HFFc6 (cell line): Measurements from ENCODE around the gene ZNF782. TPM values are rescaled to one million over a fixed set of nuclear protein-coding genes. Genes with fewer than 3 reads are reported as not detected.
A peak's percentile ranks its signal among the peaks of the same experiment; 100 is the strongest.

Experiments
- DNase-seq: peaks from one replicate; pipeline ENCODE4 v3.0.0-alpha.2; 2018
- H3K27ac Mint-ChIP-seq: 2 replicates; pipeline ENCODE4 v1.8.0; 2020; ENCODE audit warnings: mild to moderate bottlenecking, mixed read lengths
- H3K27me3 Mint-ChIP-seq: 2 replicates; pipeline ENCODE4 v1.8.0; 2021; ENCODE audit warnings: mild to moderate bottlenecking, moderate library complexity, mixed read lengths; ENCODE audit not compliant: insufficient read depth
- H3K36me3 Mint-ChIP-seq: 2 replicates; pipeline ENCODE4 v1.8.0; 2021; ENCODE audit warnings: low read depth, mixed read lengths
- H3K4me1 Mint-ChIP-seq: 2 replicates; pipeline ENCODE4 v1.8.0; 2020; ENCODE audit warnings: low read depth, mixed read lengths
- H3K4me3 Mint-ChIP-seq: 2 replicates; pipeline ENCODE4 v1.8.0; 2020; ENCODE audit warnings: mild to moderate bottlenecking, moderate library complexity, mixed read lengths
- H3K9me3 Mint-ChIP-seq: 2 replicates; pipeline ENCODE4 v1.8.0; 2020; ENCODE audit warnings: mild to moderate bottlenecking, mixed read lengths
- CTCF ChIP-seq: fragments of 200-600 bp; sonication (generic); IDR thresholded peaks from 2 replicates; pipeline ENCODE4 v1.5.0; 2021; ENCODE audit warnings: antibody characterized with exemption, mild to moderate bottlenecking
- total RNA-seq, 6 experiments: library from RNA; stranded (reverse); fragmentation: NEBNext Ultra II Directional; extraction: Animal tissue kit (Norgen Biotek cat#: 25700); gene quantifications; 2 replicates in 1 of 6; 3 replicates in 5 of 6; pipeline ENCODE4 v1.2.3, GENCODE V29; 2021

ZNF782 gene
- total RNA-seq, 6 experiments from 2014 or later: 1.3 to 2.5 (median 2.0) TPM

- Mint-ChIP-seq H3K4me3 (no peak overlapping the region), H3K27ac (no peak overlapping the region)
Measured at GRCh38 chr9:96883922-96884321, 29.6 kb upstream of the ZNF782 start.

GRCh38 chr9:96877269-96877668 is 23.0 kb upstream of the ZNF782 start:
- Mint-ChIP-seq H3K4me1 (peaks cover 17% of the 10 kb centered on the region), H3K4me3 (no peak overlapping the region), H3K27me3 (peaks cover 26% of the 10 kb centered on the region), H3K9me3 (no peaks in the 10 kb centered on the region; the same call in 1 of the 2 replicates), H3K27ac (no peak overlapping the region), H3K36me3 (no peaks in the 10 kb centered on the region)
- TF ChIP-seq CTCF: no peak
- no peak for DNase-seq

More at GRCh38 chr9:96883922-96884321, 29.6 kb upstream of the ZNF782 start:
- Mint-ChIP-seq H3K36me3 (peaks cover 7% of the 10 kb centered on the region; the same call in 1 of the 2 replicates), H3K9me3 (no peaks in the 10 kb centered on the region), H3K27me3 (peaks cover 6% of the 10 kb centered on the region; the same call in 1 of the 2 replicates), H3K4me1 (peaks cover 24% of the 10 kb centered on the region)
- no peak for TF ChIP-seq CTCF
- DNase-seq: no peak

- Mint-ChIP-seq H3K27ac (no peak overlapping the region), H3K27me3 (peaks cover 26% of the 10 kb centered on the region), H3K36me3 (no peaks in the 10 kb centered on the region), H3K9me3 (no peaks in the 10 kb centered on the region; the same call in 1 of the 2 replicates), H3K4me1 (peaks cover 17% of the 10 kb centered on the region), H3K4me3 (peak overlapping the region; percentile 84; the same call in 1 of the 2 replicates)
- no peak for DNase-seq
- peak; percentile 37 for TF ChIP-seq CTCF
Measured at GRCh38 chr9:96875461-96876142, 21.3 kb upstream of the ZNF782 start.

- peak overlapping the region; percentile 84; the same call in 1 of the 2 replicates for H3K4me3 Mint-ChIP-seq
- DNase-seq: no peak
Measured at GRCh38 chr9:96874947-96875460, 20.7 kb upstream of the ZNF782 start.

GRCh38 chr9:96874201-96874785 is 20.0 kb upstream of the ZNF782 start:
- Mint-ChIP-seq H3K36me3 (no peaks in the 10 kb centered on the region), H3K4me3 (no peak overlapping the region), H3K27me3 (peaks cover 26% of the 10 kb centered on the region), H3K9me3 (no peaks in the 10 kb centered on the region; the same call in 1 of the 2 replicates), H3K27ac (no peak overlapping the region), H3K4me1 (peaks cover 17% of the 10 kb centered on the region)
- DNase-seq: no peak
- TF ChIP-seq CTCF: no peak

More at GRCh38 chr9:96874947-96875460, 20.7 kb upstream of the ZNF782 start:
- TF ChIP-seq CTCF: no peak
- H3K27me3 Mint-ChIP-seq: peaks cover 26% of the 10 kb centered on the region
- no peak overlapping the region for H3K27ac Mint-ChIP-seq
- no peaks in the 10 kb centered on the region for H3K36me3 Mint-ChIP-seq
- H3K4me1 Mint-ChIP-seq: peaks cover 17% of the 10 kb centered on the region
- H3K9me3 Mint-ChIP-seq: no peaks in the 10 kb centered on the region; the same call in 1 of the 2 replicates
